MCF 10A (cell line): ENCODE results near the gene ATXN7L1. TPM values are rescaled to one million over a fixed set of nuclear protein-coding genes. Genes with fewer than 3 reads are reported as not detected.

Experiments
- BruUV-seq: library from RNA; stranded (reverse); fragments of 400-500 nt; replicated peaks from 2 replicates; lab custom pipeline; 2021; lab: Mats Ljungman, UMichigan
- CTCF ChIA-PET: fragments of 300-600 bp; sonication (Branson Sonifier 250); formaldehyde crosslinking; extraction: SDS; loops from one replicate; lab custom pipeline; 2021; ENCODE audit warnings: antibody characterized with exemption, inconsistent platforms; lab: Yijun Ruan, JAX
- POLR2A ChIA-PET: fragments of 300-600, 350-650 bp; sonication (Branson Sonifier 250); formaldehyde crosslinking; extraction: SDS; loops from one replicate; lab custom pipeline; 2020; ENCODE audit warnings: antibody characterized with exemption, inconsistent platforms; lab: Yijun Ruan, JAX
- DNase-seq: peaks from one replicate; pipeline ENCODE4 v3.0.0-alpha.2; 2018; ENCODE audit not compliant: unreplicated experiment
- H3K27ac Mint-ChIP-seq: one replicate; pipeline ENCODE4 v1.8.0; 2022; ENCODE audit warnings: mild to moderate bottlenecking, low read depth, mixed read lengths; ENCODE audit not compliant: unreplicated experiment
- H3K27me3 Mint-ChIP-seq: one replicate; pipeline ENCODE4 v1.8.0; 2022; ENCODE audit warnings: mixed read lengths; ENCODE audit not compliant: insufficient read depth, unreplicated experiment
- H3K36me3 Mint-ChIP-seq: one replicate; pipeline ENCODE4 v1.8.0; 2022; ENCODE audit warnings: mild to moderate bottlenecking, moderate library complexity, mixed read lengths; ENCODE audit not compliant: insufficient read depth, unreplicated experiment
- H3K4me1 Mint-ChIP-seq: one replicate; pipeline ENCODE4 v1.8.0; 2022; ENCODE audit warnings: mixed read lengths; ENCODE audit not compliant: insufficient read depth, unreplicated experiment
- H3K4me3 Mint-ChIP-seq: one replicate; pipeline ENCODE4 v1.8.0; 2022; ENCODE audit warnings: mild to moderate bottlenecking, moderate library complexity, mixed read lengths; ENCODE audit not compliant: unreplicated experiment
- H3K9me3 Mint-ChIP-seq: one replicate; pipeline ENCODE4 v1.8.0; 2022; ENCODE audit warnings: mixed read lengths; ENCODE audit not compliant: unreplicated experiment
- intact Hi-C: fragments of 100-400 bp; cut with micrococcal nuclease; formaldehyde crosslinking; loops from 2 replicates; pipeline ENCODE4 v1.14.1; 2022
- total RNA-seq: library from RNA; stranded (reverse); gene quantifications from 2 replicates; pipeline ENCODE4 v1.2.3, GENCODE V29; 2022
- TF ChIP-seq, protein P1 (sequence below): fragments of 200-600 bp; IDR thresholded peaks from one replicate; pipeline ENCODE4 v1.8.0; 2022; ENCODE audit warnings: antibody characterized with exemption, mild to moderate bottlenecking; ENCODE audit not compliant: unreplicated experiment

The ATXN7L1 gene
- total RNA-seq, 1 experiment from 2014 or later, result 10.0 TPM

DNA sequence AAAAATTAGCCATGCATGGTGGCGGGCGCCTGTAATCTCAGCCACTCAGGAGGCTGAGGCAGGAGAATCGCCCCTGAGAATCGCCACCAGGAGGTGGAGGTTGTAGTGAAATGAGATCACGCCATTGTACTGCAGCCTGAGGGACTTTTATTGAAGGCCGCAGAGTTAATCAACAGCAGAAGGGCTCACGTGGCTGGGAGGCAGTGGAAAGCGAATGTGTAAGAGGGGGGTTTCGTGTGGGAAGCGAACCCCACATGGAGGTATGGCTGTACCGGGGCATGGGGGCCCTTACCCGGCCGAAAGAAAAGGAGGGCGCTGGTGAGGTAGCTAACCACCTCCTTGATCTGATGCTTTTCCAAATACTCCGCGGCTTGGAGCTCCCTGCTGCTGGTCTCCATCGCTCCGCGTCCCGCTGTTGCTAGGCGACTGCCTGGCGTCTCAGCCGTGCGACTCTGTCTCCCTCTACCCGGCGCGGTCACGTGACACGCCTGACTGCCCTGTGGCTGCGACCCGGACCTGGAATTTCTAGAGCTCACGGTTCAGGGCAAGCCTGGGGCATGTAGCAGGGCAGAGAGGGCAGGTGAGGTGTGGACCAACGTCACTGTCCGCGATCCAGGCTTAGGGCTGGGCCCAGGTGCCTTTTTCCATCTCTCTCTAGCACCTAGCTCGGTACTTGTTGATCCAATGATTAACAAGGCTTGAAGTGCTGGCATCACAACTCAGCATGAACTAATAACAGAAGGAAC lies 295.2 kb downstream of the ATXN7L1 start, which contains the start of gene EFCAB10:
EFCAB10 (minus strand) TSS at position 428 of the 746 bp plus-strand sequence; CDS start at position 398, 30 bp downstream.
- no TSS peak for BruUV-seq
- no peaks in the 10 kb centered on the region for H3K4me1 Mint-ChIP-seq
- TF ChIP-seq, protein P1, sequence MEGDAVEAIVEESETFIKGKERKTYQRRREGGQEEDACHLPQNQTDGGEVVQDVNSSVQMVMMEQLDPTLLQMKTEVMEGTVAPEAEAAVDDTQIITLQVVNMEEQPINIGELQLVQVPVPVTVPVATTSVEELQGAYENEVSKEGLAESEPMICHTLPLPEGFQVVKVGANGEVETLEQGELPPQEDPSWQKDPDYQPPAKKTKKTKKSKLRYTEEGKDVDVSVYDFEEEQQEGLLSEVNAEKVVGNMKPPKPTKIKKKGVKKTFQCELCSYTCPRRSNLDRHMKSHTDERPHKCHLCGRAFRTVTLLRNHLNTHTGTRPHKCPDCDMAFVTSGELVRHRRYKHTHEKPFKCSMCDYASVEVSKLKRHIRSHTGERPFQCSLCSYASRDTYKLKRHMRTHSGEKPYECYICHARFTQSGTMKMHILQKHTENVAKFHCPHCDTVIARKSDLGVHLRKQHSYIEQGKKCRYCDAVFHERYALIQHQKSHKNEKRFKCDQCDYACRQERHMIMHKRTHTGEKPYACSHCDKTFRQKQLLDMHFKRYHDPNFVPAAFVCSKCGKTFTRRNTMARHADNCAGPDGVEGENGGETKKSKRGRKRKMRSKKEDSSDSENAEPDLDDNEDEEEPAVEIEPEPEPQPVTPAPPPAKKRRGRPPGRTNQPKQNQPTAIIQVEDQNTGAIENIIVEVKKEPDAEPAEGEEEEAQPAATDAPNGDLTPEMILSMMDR, result no peak
- H3K36me3 Mint-ChIP-seq, result no peaks in the 10 kb centered on the region
- peaks cover 9% of the 10 kb centered on the region for H3K9me3 Mint-ChIP-seq
- H3K4me3 Mint-ChIP-seq, result no peak within 1 kb of the TSS
- ChIA-PET POLR2A (no interaction called here), CTCF (interaction anchor here (0.6 kb wide), 3 partner anchors 14 to 396 kb away, joined by 3 to 4 read pairs (median 3); no protein-coding TSS in a partner anchor)
- no peaks in the 10 kb centered on the region for H3K27me3 Mint-ChIP-seq
- no peak for DNase-seq
- H3K27ac Mint-ChIP-seq, result no peak within 1 kb of the TSS
- intact Hi-C loops, result no loop called here

DNA sequence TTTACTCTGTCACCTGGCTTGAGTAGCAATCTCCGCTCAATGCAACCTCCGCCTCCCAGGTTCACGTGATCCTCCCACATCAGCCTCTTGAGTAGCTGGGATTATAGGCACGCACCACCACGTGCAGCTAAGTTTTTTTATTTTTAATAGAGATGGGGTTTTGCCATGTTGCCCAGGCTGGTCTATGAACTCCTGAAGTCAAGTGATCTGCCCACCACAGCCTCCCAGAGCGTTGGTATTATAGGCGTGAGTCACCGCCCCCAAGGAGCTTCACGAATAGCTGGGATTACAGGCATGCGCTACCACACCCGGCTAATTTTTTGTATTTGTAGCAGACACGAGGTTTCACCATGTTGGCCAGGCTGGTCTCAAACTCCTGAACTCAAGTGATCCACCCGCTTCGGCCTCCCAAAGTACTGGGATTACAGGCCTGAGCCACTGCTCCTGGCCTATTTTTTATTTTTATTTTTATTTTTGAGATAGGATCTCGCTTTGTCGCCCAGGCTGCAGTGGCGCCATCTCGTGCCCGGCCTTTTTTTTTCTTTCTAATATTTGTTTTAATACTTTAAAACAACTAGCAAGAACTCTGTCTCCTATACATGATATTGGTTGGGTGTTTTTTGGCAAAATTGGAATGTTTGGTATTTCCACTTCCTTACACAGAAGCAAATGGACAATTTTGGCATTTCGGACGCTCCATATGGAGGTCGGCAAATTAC lies 296.2 kb downstream of the ATXN7L1 start:
- Mint-ChIP-seq H3K4me1 (no peaks in the 10 kb centered on the region), H3K27ac (no peak overlapping the region), H3K27me3 (no peaks in the 10 kb centered on the region), H3K9me3 (peaks cover 9% of the 10 kb centered on the region), H3K4me3 (no peak overlapping the region), H3K36me3 (no peaks in the 10 kb centered on the region)
- POLR2A ChIA-PET, result interaction anchor here (0.8 kb wide), 1 partner anchor 60 kb away, joined by 3 read pairs; no protein-coding TSS in a partner anchor
- BruUV-seq, result no TSS peak
- intact Hi-C loops, result no loop called here
- TF ChIP-seq, protein P1, result no peak
- CTCF ChIA-PET, result interaction anchor here (0.5 to 2.4 kb wide), 6 partner anchors 10 to 904 kb away, joined by 3 to 13 read pairs (median 3); no protein-coding TSS in a partner anchor
- no peak for DNase-seq

DNA sequence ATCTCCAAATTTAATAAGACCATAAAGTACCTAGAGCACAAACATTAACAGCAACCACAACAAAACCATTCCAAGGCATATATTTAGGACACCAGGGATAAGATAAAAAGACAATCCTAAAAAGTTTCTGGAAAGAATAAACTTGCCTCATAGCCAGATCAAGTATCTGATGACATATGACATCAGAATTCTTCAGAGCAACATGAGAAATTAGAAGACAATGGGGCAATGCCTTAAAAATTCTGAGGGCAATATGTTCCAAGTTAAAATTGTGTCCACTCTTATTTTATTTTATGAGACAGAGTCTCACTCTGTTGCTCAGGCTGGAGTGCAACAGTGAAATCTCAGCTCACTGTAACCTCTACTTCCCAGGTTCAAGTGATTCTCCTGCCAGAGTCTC lies 297.9 kb downstream of the ATXN7L1 start:
- no peak overlapping the region for H3K27ac Mint-ChIP-seq
- H3K27me3 Mint-ChIP-seq, result no peaks in the 10 kb centered on the region
- intact Hi-C loops, result no loop called here
- H3K9me3 Mint-ChIP-seq, result peaks cover 9% of the 10 kb centered on the region
- no peaks in the 10 kb centered on the region for H3K36me3 Mint-ChIP-seq
- H3K4me1 Mint-ChIP-seq, result no peaks in the 10 kb centered on the region
- CTCF ChIA-PET, result interaction anchor here (0.6 to 2.4 kb wide), 2 partner anchors 9 to 11 kb away, joined by 5 to 13 read pairs; no protein-coding TSS in a partner anchor
- TF ChIP-seq, protein P1, result no peak
- POLR2A ChIA-PET, result no interaction called here
- no TSS peak for BruUV-seq
- no peak for DNase-seq
- no peak overlapping the region for H3K4me3 Mint-ChIP-seq

DNA sequence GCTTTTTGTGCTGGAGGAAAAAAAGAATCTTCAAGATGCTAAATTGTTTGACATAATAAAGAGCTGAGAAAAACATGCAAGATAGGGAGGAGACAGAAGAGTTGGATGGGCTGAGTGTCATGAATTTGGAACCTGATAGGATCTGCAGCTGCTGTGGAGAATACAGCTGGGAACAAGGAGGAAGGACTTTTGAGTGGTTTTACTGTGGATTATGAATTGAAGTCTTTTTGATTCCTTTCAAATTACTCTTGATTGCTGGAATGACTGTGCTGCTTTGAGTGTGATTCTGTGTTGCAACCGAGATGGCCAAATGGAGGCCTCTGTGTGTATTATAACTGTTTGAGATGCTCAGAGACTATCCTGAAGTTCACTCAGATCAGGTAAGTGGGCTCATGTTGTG lies 299.1 kb downstream of the ATXN7L1 start:
- Mint-ChIP-seq H3K36me3 (no peaks in the 10 kb centered on the region), H3K27me3 (no peaks in the 10 kb centered on the region), H3K4me1 (no peaks in the 10 kb centered on the region), H3K4me3 (no peak overlapping the region), H3K27ac (no peak overlapping the region), H3K9me3 (peaks cover under 1% of the 10 kb centered on the region)
- DNase-seq, result no peak
- POLR2A ChIA-PET, result no interaction called here
- CTCF ChIA-PET, result interaction anchor here (0.6 to 1.7 kb wide), 4 partner anchors 9 to 596 kb away, joined by 3 to 4 read pairs (median 4); no protein-coding TSS in a partner anchor
- BruUV-seq, result no TSS peak
- TF ChIP-seq, protein P1, result no peak
- intact Hi-C loops, result no loop called here
